ENCODE results near the gene TMEM179. TPM values are rescaled to one million over a fixed set of nuclear protein-coding genes. Genes with fewer than 3 reads are reported as not detected.

TMEM179 gene
- total and polyA plus RNA-seq, 2 experiments from 2014 or later = 2.2 to 4.3 TPM

GRCh38 chr14:104542871-104543830 is 61.4 kb downstream of the TMEM179 start:
- Histone ChIP-seq H3K4me2 (no peak overlapping the region), H4K20me1 (ENCODE audit: insufficient read depth, poor library complexity, severe bottlenecking) (no peaks in the 10 kb centered on the region), H3K9me2 (replicated peaks; ENCODE audit: insufficient read depth) (no peaks in the 10 kb centered on the region), H3K79me2 (no peaks in the 10 kb centered on the region), H3K4me1 (ENCODE audit: insufficient read depth) (no peaks in the 10 kb centered on the region), H3K27ac (no peak overlapping the region), H3K9me3 (ENCODE audit: low read depth) (no peaks in the 10 kb centered on the region), H3K36me3 (replicated peaks; ENCODE audit: insufficient read depth, low read depth) (no peaks in the 10 kb centered on the region), H2AFZ (no peak overlapping the region), H3K4me3 (no peak overlapping the region), H3K27me3 (no peaks in the 10 kb centered on the region)
- no peak for TF ChIP-seq EZH2phosphoT487 (IDR thresholded peaks at IDR 0.05; ENCODE audit: low read depth, severe bottlenecking, unreplicated experiment)
- TF ChIP-seq CTCF (IDR thresholded peaks at IDR 0.05; ENCODE audit: poor library complexity) = no peak
- TF ChIP-seq EZH2 (IDR thresholded peaks at IDR 0.05; ENCODE audit: borderline replicate concordance) = no peak
- DNase-seq (ENCODE audit: low spot score) = no peak
- 87% methylated on average over 16 of the region's 16 CpGs for WGBS (ENCODE audit: low lambda C conversion rate, missing lambda C conversion rate)

- peak; percentile 39 for DNase-seq (ENCODE audit: low spot score)
- Histone ChIP-seq H4K20me1 (ENCODE audit: insufficient read depth, poor library complexity, severe bottlenecking) (no peaks in the 10 kb centered on the region), H3K9me2 (replicated peaks; ENCODE audit: insufficient read depth) (no peaks in the 10 kb centered on the region), H3K4me1 (ENCODE audit: insufficient read depth) (no peaks in the 10 kb centered on the region), H3K4me3 (no peak overlapping the region), H3K36me3 (replicated peaks; ENCODE audit: insufficient read depth, low read depth) (no peaks in the 10 kb centered on the region), H3K4me2 (peak overlapping the region; percentile 30), H3K27me3 (no peaks in the 10 kb centered on the region), H3K27ac (no peak overlapping the region), H3K9me3 (ENCODE audit: low read depth) (no peaks in the 10 kb centered on the region), H3K79me2 (no peaks in the 10 kb centered on the region), H2AFZ (no peak overlapping the region)
- WGBS (ENCODE audit: low lambda C conversion rate, missing lambda C conversion rate) = 61% methylated on average over 11 of the region's 11 CpGs
- TF ChIP-seq EZH2phosphoT487 (IDR thresholded peaks at IDR 0.05; ENCODE audit: low read depth, severe bottlenecking, unreplicated experiment) = no peak
- no peak for TF ChIP-seq EZH2 (IDR thresholded peaks at IDR 0.05; ENCODE audit: borderline replicate concordance)
- no peak for TF ChIP-seq CTCF (IDR thresholded peaks at IDR 0.05; ENCODE audit: poor library complexity)
Observed at GRCh38 chr14:104541905-104542465, 62.6 kb downstream of the TMEM179 start.

Other genes starting within 250 kb of the TMEM179 start
- 1.2 and 2.4 TPM in 2 replicates for gene C14orf180, start 25.0 kb downstream of the TMEM179 start, total RNA-seq
- gene C14orf180, start 25.0 kb downstream of the TMEM179 start, polyA plus RNA-seq = 1.1 and 4.5 TPM in 2 replicates
- gene INF2, start 84.8 kb upstream of the TMEM179 start, total RNA-seq = 24.2 and 31.6 TPM in 2 replicates
- gene INF2, start 84.8 kb upstream of the TMEM179 start, polyA plus RNA-seq = 23.8 and 34.0 TPM in 2 replicates
- 3.1 and 3.8 TPM in 2 replicates for gene ADSS1, start 119.5 kb upstream of the TMEM179 start, total RNA-seq
- gene ADSS1, start 119.5 kb upstream of the TMEM179 start, polyA plus RNA-seq = 5.1 and 7.6 TPM in 2 replicates
- 163 and 218 TPM in 2 replicates for gene SIVA1, start 148.4 kb upstream of the TMEM179 start, total RNA-seq
- gene SIVA1, start 148.4 kb upstream of the TMEM179 start, polyA plus RNA-seq = 140 and 149 TPM in 2 replicates
- gene AKT1, start 191.0 kb upstream of the TMEM179 start, total RNA-seq = 120 and 124 TPM in 2 replicates
- 155 and 159 TPM in 2 replicates for gene AKT1, start 191.0 kb upstream of the TMEM179 start, polyA plus RNA-seq
- 8.6 and 13.0 TPM in 2 replicates for gene ZBTB42, start 196.3 kb upstream of the TMEM179 start, total RNA-seq
- 3.6 TPM in 2 replicates for gene ZBTB42, start 196.3 kb upstream of the TMEM179 start, polyA plus RNA-seq